Stimulated activated CD8-positive, alpha-beta memory T cell treated with anti-CD3 and anti-CD28 coated beads, Interleukin-7, amount 100 ng/mL, for 4 hours (primary cell): Measurements from ENCODE around the gene TGFBR1.
"Not testable (repeated sequence)": the region's sequence is repeated elsewhere in the genome, so short reads cannot be mapped to it uniquely, and the experiment has no call there.

ENCODE experiments used
- DNase-seq, 2 donors: peaks; one replicate each; pipeline ENCODE4 v3.0.0-alpha.2; 2020; ENCODE audit warnings: low read depth in 2 of 2

The TGFBR1 gene

DNA sequence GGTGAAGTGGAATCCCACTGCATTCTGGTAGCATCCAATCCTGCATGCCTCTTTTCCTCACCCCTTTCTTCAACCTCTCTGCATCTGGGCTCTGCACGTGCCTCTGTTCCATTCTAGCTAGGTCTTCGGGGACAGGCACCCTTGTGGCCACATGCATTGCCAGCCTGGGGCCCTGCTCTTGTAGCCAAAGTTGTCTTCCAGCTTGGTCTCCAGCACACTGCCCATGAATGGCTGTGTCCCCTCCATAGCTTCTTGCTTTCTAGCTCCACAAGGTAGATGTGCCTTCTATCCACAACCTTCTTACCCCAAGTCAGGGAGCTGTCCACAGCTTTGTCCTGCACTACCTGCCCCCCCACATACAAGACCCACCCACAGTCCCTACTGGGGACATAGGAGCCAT is 84.3 kb downstream of the TGFBR1 start:
- no peak for DNase-seq

DNA sequence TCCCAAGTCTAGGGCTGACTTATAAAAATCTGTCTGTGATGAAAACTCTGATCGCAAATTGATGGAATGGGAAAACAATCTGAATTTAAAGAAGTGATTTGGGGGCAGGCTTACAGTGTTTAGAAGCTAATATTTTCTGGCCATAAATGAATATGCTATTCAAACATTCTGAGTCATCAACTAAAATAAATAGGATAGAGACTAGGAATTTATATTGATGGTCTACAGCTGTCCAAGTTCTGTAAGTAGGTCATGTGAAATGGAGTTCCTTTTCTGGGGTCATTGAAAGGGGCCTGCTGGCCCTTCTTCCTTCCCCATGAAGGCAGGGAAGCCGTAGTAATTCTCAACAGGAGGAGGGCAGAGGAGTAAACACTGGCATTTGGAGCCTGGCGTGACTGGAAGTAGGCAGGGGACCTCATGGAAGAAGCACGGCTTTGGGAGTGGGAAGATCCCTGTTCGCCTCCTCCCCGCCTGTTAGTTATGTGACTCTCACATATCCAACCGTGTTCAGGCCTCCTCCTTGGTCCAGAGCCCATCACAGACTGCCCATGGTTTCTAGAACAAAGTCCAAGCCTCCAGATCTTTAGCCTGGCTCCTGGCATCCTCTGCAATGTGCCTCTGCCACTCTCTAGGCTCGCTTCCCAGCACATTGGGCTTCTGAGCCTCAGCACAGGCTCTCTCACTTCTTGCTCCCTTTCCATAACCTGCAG is 85.1 kb downstream of the TGFBR1 start:
- no peak for DNase-seq

DNA sequence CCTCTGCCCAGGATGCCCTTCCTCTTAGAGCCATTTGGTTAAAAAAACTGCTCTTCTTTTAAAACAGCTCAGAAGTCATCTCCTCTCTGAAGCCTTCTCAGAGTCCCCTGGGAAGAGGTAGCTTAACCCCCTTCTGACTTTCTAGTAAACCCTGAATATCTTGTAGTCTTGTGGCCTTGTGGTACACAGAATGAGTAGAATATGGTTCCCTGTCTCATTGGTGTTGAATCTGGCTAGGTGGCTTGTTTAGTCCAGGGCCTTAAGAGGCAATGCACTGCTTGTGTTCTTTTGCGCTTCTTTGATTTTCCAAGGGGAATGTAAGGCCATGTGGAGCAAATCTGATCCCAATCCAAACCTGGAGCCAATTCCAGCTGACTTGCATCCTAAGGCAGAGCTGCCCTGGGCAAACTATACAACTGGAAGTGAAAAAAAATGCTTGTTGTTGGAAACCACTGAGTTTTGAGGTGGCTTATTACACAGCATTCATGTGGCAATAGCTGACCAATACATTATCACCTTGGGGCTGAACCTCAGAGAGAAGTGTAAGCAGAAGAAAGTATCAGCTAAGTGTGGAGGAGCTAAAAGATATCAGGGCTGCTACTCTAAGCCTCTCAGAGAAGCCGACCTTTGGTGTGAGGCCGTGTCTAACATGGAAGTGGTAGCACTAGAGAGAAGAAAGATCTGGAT is 85.8 kb downstream of the TGFBR1 start:
- no peak for DNase-seq

DNA sequence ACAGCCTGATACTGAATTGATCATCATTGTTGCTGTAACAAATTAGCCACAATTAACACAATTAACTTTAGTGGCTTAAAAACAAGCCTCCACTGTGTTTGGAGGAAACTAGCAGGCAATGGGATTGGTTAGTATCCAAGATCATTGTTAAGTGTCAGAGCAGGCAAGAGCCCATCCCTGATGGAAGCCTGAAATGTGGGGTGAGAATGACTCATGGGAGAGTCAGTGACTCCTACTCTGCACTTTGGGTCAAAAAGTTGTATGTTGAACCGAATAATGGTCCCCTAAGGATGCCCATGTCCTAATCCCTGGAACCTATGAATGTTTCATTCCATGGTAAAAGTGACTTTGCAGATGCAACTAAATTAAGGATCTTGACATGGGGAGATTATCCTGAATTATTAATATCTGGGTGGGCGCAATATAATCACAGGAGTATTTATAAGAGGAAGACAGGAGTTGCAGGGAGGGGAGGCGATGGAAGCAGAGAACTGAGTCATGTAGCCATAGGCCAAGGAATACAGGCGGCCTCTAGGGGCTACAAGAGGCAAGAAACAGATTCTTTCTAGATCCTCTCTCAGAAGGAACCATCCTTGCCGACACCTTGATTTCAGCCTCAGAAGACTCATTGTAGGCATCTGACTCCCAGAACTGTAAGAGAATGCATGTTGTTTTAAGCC is 88.0 kb downstream of the TGFBR1 start:
- DNase-seq: no peak

DNA sequence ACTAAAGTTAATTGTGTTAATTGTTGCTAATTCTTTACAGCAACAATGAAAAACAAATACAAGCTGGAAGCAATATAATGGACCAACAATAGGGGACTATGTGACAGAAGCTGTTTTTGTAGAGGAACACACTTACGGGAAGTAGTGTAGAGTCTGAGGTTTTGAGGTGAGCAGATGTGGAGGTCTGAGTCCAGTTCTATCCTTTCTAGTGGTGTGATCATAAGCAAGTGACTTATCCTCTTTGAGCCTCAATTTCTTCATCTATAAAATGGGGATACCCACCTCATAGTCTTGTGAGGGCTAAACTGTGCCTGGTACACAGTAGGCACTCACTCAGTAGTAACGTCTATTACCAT is 88.5 kb downstream of the TGFBR1 start:
- no peak for DNase-seq

DNA sequence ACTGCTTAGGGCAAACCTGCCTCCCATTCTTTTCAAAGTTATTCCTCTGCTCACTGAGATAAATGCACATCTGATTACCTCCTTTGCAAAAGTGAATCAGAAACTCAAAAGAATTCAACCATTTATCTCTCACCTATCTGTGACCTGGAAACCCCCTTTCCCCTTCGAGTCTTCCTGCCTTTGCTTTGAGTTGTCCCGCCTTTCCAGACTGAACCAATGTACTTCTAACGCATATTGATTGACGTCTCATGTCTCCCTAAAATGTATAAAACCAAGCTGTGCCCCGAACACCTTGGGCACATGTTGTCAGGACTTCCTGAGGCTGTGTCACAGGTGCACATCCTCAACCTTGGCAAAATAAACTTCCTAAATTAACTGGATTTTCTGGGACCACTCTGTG is 91.6 kb downstream of the TGFBR1 start:
- not testable (repeated sequence) for DNase-seq

DNA sequence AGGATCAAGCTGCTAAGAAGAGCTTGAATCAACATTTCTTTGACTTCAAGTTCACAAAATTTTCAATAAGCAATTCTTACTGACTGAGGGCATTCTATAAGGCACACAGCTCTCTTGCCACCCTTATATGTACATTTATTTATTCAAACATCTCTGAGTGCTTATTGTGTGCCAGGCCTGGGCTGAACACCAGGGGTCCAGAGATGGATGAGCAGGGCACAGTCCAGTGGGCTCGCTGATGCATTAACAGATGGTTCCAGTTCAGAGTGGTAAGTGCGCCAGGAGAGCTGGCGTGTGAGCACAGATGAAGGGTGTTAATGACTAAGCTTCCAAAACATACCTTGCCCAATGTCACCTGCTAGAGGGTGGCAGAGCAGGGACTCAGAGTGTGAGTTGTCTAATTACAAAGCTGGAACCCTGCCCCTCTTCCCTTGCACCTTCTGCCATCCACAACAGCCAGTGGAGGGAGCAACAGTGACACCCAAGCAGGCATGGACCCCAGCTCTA is 92.3 kb downstream of the TGFBR1 start:
- DNase-seq: no peak

DNA sequence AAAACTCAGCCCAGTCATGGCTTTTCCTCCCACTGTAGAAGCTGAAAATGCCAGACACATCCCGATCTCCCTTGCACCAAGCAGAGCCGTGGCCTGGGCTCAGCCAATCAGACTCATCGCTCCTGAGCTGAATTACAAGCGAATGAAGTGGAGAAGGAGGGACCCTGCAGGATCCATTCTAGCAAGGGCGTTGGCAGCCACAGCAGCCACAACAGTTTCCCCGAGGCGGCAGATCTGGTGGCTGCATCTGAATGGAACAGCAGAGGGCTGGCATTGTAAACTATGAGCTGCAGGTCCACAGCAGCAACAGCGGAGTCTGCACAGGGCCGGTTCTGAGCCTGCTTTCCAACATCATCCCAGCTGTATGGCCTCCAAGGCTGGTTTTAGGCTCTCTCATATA is 93.1 kb downstream of the TGFBR1 start:
- no peak for DNase-seq

DNA sequence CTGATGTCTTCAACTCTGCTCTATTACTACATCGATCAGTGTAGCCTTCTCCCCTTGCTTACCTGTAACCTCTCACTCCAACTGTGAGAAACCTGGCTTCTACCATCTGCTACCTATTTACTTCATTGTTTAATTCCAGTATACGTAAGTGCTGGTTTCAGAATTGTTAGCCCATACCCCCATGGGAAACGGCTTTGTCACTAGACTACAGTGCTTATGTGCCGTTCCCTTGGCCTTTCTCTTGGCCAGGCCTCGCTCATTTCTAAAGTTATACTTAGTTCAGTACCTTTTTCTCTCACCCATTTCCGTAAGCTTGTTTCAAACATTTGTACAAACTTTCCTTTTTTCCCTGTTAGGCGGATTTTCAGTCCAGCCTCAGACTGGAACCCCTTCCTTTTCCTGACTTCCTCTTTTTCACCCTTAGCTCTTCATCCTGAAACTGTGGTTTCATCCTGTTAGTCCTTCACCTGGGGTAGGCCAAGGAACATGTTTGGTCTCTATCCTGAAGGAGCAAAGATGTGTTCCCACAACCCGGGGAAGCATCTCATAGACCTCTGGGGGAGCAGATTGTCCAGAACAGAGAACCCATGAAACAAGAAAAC is 95.1 kb downstream of the TGFBR1 start:
- no peak for DNase-seq

DNA sequence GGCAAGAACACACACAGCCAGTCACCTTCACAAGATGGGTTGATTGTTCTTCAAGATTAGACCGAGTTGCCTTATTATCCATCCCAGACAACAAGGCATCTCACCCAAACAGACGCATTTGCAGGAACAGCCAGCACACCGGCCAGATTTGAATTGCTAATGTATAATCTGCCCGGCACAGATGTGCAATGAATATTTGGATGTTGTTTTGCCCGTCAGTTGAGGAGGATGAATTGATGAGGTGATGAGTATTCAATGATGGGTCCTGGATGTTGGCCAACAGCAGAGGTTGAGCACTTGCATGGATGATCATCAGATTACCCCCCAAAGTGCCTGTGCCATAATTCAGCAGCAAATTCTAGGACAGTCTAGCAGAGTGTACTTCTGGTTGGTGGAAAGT is 96.7 kb downstream of the TGFBR1 start:
- no peak for DNase-seq
